ENCODE results near the gene AVPR2.

DNA sequence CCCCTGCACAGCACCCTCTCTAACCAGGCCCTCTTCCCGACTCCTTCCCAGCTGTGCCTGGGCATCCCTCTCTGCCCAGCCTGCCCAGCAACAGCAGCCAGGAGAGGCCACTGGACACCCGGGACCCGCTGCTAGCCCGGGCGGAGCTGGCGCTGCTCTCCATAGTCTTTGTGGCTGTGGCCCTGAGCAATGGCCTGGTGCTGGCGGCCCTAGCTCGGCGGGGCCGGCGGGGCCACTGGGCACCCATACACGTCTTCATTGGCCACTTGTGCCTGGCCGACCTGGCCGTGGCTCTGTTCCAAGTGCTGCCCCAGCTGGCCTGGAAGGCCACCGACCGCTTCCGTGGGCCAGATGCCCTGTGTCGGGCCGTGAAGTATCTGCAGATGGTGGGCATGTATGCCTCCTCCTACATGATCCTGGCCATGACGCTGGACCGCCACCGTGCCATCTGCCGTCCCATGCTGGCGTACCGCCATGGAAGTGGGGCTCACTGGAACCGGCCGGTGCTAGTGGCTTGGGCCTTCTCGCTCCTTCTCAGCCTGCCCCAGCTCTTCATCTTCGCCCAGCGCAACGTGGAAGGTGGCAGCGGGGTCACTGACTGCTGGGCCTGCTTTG is 1.1 kb downstream of the AVPR2 start:
- no peak for TF ChIP-seq POLR2A (IDR thresholded peaks at IDR 0.05; ENCODE audit: low read length)
- TF ChIP-seq, protein P1, sequence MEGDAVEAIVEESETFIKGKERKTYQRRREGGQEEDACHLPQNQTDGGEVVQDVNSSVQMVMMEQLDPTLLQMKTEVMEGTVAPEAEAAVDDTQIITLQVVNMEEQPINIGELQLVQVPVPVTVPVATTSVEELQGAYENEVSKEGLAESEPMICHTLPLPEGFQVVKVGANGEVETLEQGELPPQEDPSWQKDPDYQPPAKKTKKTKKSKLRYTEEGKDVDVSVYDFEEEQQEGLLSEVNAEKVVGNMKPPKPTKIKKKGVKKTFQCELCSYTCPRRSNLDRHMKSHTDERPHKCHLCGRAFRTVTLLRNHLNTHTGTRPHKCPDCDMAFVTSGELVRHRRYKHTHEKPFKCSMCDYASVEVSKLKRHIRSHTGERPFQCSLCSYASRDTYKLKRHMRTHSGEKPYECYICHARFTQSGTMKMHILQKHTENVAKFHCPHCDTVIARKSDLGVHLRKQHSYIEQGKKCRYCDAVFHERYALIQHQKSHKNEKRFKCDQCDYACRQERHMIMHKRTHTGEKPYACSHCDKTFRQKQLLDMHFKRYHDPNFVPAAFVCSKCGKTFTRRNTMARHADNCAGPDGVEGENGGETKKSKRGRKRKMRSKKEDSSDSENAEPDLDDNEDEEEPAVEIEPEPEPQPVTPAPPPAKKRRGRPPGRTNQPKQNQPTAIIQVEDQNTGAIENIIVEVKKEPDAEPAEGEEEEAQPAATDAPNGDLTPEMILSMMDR (IDR thresholded peaks at IDR 0.05) = no peak
- TF ChIP-seq ZC3H11A (IDR thresholded peaks at IDR 0.05) = no peak
- TF ChIP-seq RFX5 (IDR thresholded peaks at IDR 0.05) = no peak
- no peak for TF ChIP-seq RAD21 (conservative IDR thresholded peaks at IDR 0.05 in 1 of 2, IDR thresholded peaks at IDR 0.05 in 1 of 2)
- no peak for TF ChIP-seq BHLHE40 (IDR thresholded peaks at IDR 0.05; ENCODE audit: low read depth, low read length)
- TF ChIP-seq ZSCAN20 (CRISPR knock-in tag; IDR thresholded peaks at IDR 0.05) = no peak
- TF ChIP-seq, protein P2, sequence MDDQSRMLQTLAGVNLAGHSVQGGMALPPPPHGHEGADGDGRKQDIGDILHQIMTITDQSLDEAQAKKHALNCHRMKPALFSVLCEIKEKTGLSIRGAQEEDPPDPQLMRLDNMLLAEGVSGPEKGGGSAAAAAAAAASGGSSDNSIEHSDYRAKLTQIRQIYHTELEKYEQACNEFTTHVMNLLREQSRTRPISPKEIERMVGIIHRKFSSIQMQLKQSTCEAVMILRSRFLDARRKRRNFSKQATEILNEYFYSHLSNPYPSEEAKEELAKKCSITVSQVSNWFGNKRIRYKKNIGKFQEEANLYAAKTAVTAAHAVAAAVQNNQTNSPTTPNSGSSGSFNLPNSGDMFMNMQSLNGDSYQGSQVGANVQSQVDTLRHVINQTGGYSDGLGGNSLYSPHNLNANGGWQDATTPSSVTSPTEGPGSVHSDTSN (IDR thresholded peaks at IDR 0.05) = no peak
- TF ChIP-seq, protein P3, sequence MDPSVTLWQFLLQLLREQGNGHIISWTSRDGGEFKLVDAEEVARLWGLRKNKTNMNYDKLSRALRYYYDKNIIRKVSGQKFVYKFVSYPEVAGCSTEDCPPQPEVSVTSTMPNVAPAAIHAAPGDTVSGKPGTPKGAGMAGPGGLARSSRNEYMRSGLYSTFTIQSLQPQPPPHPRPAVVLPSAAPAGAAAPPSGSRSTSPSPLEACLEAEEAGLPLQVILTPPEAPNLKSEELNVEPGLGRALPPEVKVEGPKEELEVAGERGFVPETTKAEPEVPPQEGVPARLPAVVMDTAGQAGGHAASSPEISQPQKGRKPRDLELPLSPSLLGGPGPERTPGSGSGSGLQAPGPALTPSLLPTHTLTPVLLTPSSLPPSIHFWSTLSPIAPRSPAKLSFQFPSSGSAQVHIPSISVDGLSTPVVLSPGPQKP (IDR thresholded peaks at IDR 0.05; ENCODE audit: low read depth, low read length) = no peak
